IMR-90 (cell line): ENCODE data around the gene RPN2. TPM values are rescaled to one million over a fixed set of nuclear protein-coding genes. Genes with fewer than 3 reads are reported as not detected.

Source experiments
- ATAC-seq: fragments of 200-7000 bp; cut with Tn5 transposase; 2 replicates; pipeline ENCODE4 v1.9.1; 2020; ENCODE audit warnings: low read depth, mild to moderate bottlenecking, moderate library complexity
- BruUV-seq: library from RNA; stranded (reverse); fragments of 400-500 nt; replicated peaks from 2 replicates; lab custom pipeline; 2021; lab: Mats Ljungman, UMichigan
- CTCF ChIA-PET: fragments of 300-600 bp; formaldehyde crosslinking; extraction: SDS; loops from one replicate; lab custom pipeline; 2021; ENCODE audit warnings: antibody characterized with exemption; lab: Yijun Ruan, JAX
- POLR2A ChIA-PET: fragments of 300-600 bp; sonication (Branson Sonifier 250); formaldehyde crosslinking; loops from one replicate; lab custom pipeline; 2022; ENCODE audit warnings: antibody characterized with exemption; ENCODE audit not compliant: unreplicated experiment; lab: Charles Lee
- DNase-seq: peaks from one replicate; pipeline ENCODE4 v3.0.0; 2013
- H2AFZ ChIP-seq: replicated peaks from 2 replicates; pipeline ENCODE3; 2013; ENCODE audit warnings: low read length, mild to moderate bottlenecking; ENCODE audit not compliant: poor library complexity
- H2AK5ac ChIP-seq: 2 replicates; pipeline ENCODE4 v1.6.1; 2013; ENCODE audit warnings: low read depth, low read length, inconsistent platforms
- H2AK9ac ChIP-seq: replicated peaks from 2 replicates; pipeline ENCODE3; 2013; ENCODE audit warnings: mild to moderate bottlenecking, low read depth, low read length, moderate library complexity; ENCODE audit not compliant: poor library complexity
- H2BK120ac ChIP-seq: 2 replicates; pipeline ENCODE4 v1.6.1; 2013; ENCODE audit warnings: low read depth, low read length, inconsistent platforms
- H2BK15ac ChIP-seq: 3 replicates; pipeline ENCODE4 v1.6.1; 2013; ENCODE audit warnings: low read depth, low read length, inconsistent platforms
- H2BK20ac ChIP-seq: 2 replicates; pipeline ENCODE4 v1.6.1; 2013; ENCODE audit warnings: low read depth, mild to moderate bottlenecking, inconsistent platforms, low read length, moderate library complexity
- H2BK5ac ChIP-seq: 2 replicates; pipeline ENCODE4 v1.6.1; 2013; ENCODE audit warnings: mild to moderate bottlenecking, low read depth, low read length, inconsistent platforms; ENCODE audit not compliant: poor library complexity, severe bottlenecking
- H3K14ac ChIP-seq: replicated peaks from 2 replicates; pipeline ENCODE4 v1.6.1; 2013; ENCODE audit warnings: low read depth, low read length, inconsistent platforms
- H3K18ac ChIP-seq: 2 replicates; pipeline ENCODE4 v1.6.1; 2013; ENCODE audit warnings: low read depth, low read length, control low read depth
- H3K23ac ChIP-seq: 2 replicates; pipeline ENCODE4 v1.6.1; 2013; ENCODE audit warnings: low read depth, low read length, inconsistent platforms
- H3K27ac ChIP-seq: 2 replicates; pipeline ENCODE4 v1.5.1; 2013; ENCODE audit warnings: mild to moderate bottlenecking, control low read depth, low read length; ENCODE audit not compliant: insufficient read depth
- H3K27me3 ChIP-seq: 2 replicates; pipeline ENCODE4 v1.6.1; 2013; ENCODE audit warnings: low read length; ENCODE audit not compliant: control insufficient read depth, insufficient read depth
- H3K36me3 ChIP-seq: 2 replicates; pipeline ENCODE4 v1.6.1; 2013; ENCODE audit warnings: low read length, mixed read lengths; ENCODE audit not compliant: control insufficient read depth, insufficient read depth
- H3K4ac ChIP-seq: 2 replicates; pipeline ENCODE4 v1.6.1; 2013; ENCODE audit warnings: low read depth, low read length, inconsistent platforms
- H3K4me1 ChIP-seq: 2 replicates; pipeline ENCODE4 v1.6.1; 2013; ENCODE audit warnings: low read length, mixed read lengths; ENCODE audit not compliant: control insufficient read depth, insufficient read depth
- H3K4me2 ChIP-seq: 2 replicates; pipeline ENCODE4 v1.6.1; 2013; ENCODE audit warnings: low read depth, mild to moderate bottlenecking, control low read depth, low read length, moderate library complexity
- H3K4me3 ChIP-seq: 2 replicates; pipeline ENCODE4 v1.5.1; 2013; ENCODE audit warnings: low read depth, mild to moderate bottlenecking, control low read depth, low read length, moderate library complexity; ENCODE audit not compliant: insufficient read depth
- H3K56ac ChIP-seq: 2 replicates; pipeline ENCODE4 v1.6.1; 2013; ENCODE audit warnings: low read length, inconsistent platforms; ENCODE audit not compliant: insufficient read depth; ENCODE audit errors: extremely low read depth
- H3K79me1 ChIP-seq, 2 experiments: 2 replicates each; pipeline ENCODE4 v1.6.1; 2013; ENCODE audit warnings: low read length in 2 of 2, inconsistent platforms in 1 of 2, low read depth in 1 of 2
- H3K9ac ChIP-seq: 2 replicates; pipeline ENCODE4 v1.6.1; 2013; ENCODE audit warnings: low read depth, low read length, control low read depth
- H3K9me1 ChIP-seq: 2 replicates; pipeline ENCODE4 v1.6.1; 2013; ENCODE audit warnings: low read length, inconsistent platforms; ENCODE audit not compliant: insufficient read depth
- H3K9me3 ChIP-seq: 2 replicates; pipeline ENCODE4 v1.6.1; 2013; ENCODE audit warnings: low read length; ENCODE audit not compliant: control insufficient read depth, insufficient read depth
- H4K20me1 ChIP-seq: 2 replicates; pipeline ENCODE4 v1.6.1; 2013; ENCODE audit warnings: low read length, inconsistent platforms; ENCODE audit not compliant: insufficient read depth
- H4K5ac ChIP-seq: 2 replicates; pipeline ENCODE4 v1.6.1; 2013; ENCODE audit warnings: mild to moderate bottlenecking, low read depth, low read length, control low read depth
- H4K8ac ChIP-seq, 2 experiments: 2 replicates each; pipeline ENCODE4 v1.6.1; 2013; ENCODE audit warnings: low read depth in 2 of 2, low read length in 2 of 2, control low read depth in 1 of 2, inconsistent platforms in 1 of 2
- H4K91ac ChIP-seq: 2 replicates; pipeline ENCODE4 v1.6.1; 2013; ENCODE audit warnings: low read depth, low read length, inconsistent platforms; ENCODE audit not compliant: insufficient read depth
- BHLHE40 ChIP-seq: fragments of 150-350 bp; IDR thresholded peaks from 2 replicates; pipeline ENCODE4 v1.6.1; 2016; ENCODE audit warnings: mild to moderate bottlenecking, low read depth, low read length
- CEBPB ChIP-seq: IDR thresholded peaks from 2 replicates; pipeline ENCODE4 v1.6.1; 2012; ENCODE audit warnings: low read depth, low read length, improper control_type of control experiment
- CHD1 ChIP-seq: IDR thresholded peaks from 2 replicates; pipeline ENCODE4 v1.6.1; 2012; ENCODE audit warnings: low read depth, low read length, improper control_type of control experiment
- CTCF ChIP-seq: conservative IDR thresholded peaks from 2 replicates; pipeline ENCODE4 v1.5.1; 2012; ENCODE audit warnings: mild to moderate bottlenecking, low read depth, low read length, improper control_type of control experiment
- ELK1 ChIP-seq: fragments of 150-350 bp; IDR thresholded peaks from 2 replicates; pipeline ENCODE4 v1.6.1; 2016; ENCODE audit warnings: low read depth, mild to moderate bottlenecking, low read length, moderate library complexity, borderline replicate concordance
- FOS ChIP-seq: fragments of 150-350 bp; IDR thresholded peaks from 2 replicates; pipeline ENCODE4 v1.6.1; 2016; ENCODE audit warnings: low read depth, low read length
- MAFK ChIP-seq: IDR thresholded peaks from 2 replicates; pipeline ENCODE4 v1.6.1; 2012; ENCODE audit warnings: low read depth, low read length, improper control_type of control experiment
- MAZ ChIP-seq: IDR thresholded peaks from 2 replicates; pipeline ENCODE4 v1.6.1; 2012; ENCODE audit warnings: low read depth, mild to moderate bottlenecking, low read length, improper control_type of control experiment, moderate library complexity, borderline replicate concordance
- MXI1 ChIP-seq: IDR thresholded peaks from 2 replicates; pipeline ENCODE4 v1.6.1; 2012; ENCODE audit warnings: low read depth, mild to moderate bottlenecking, low read length, moderate library complexity, borderline replicate concordance
- NFE2L2 ChIP-seq: fragments of 150-350 bp; IDR thresholded peaks from 2 replicates; pipeline ENCODE4 v1.6.1; 2016; ENCODE audit warnings: low read depth, mild to moderate bottlenecking, low read length
- POLR2A ChIP-seq: IDR thresholded peaks from 2 replicates; pipeline ENCODE4 v1.6.1; 2012; ENCODE audit warnings: mild to moderate bottlenecking, low read depth, low read length
- RAD21 ChIP-seq: IDR thresholded peaks from 2 replicates; pipeline ENCODE4 v1.6.1; 2012; ENCODE audit warnings: low read length, improper control_type of control experiment
- RCOR1 ChIP-seq: IDR thresholded peaks from 2 replicates; pipeline ENCODE4 v1.6.1; 2012; ENCODE audit warnings: mild to moderate bottlenecking, low read length, improper control_type of control experiment; ENCODE audit not compliant: insufficient replicate concordance
- RFX5 ChIP-seq: IDR thresholded peaks from 2 replicates; pipeline ENCODE4 v1.8.0; 2012; ENCODE audit warnings: low read depth, mild to moderate bottlenecking, low read length, moderate library complexity
- SMC3 ChIP-seq: fragments of 150-350 bp; IDR thresholded peaks from 2 replicates; pipeline ENCODE4 v1.6.1; 2016; ENCODE audit warnings: low read depth, mild to moderate bottlenecking, antibody characterized with exemption, low read length, moderate library complexity
- USF2 ChIP-seq: fragments of 150-350 bp; IDR thresholded peaks from 2 replicates; pipeline ENCODE4 v1.6.1; 2017; ENCODE audit warnings: mild to moderate bottlenecking, antibody characterized with exemption, low read length, low read depth
- WGBS, 2 experiments: methylation state at CpG; one replicate each; pipeline versions ENCODE4 v1.1.5 to v1.1.7; 2013; ENCODE audit warnings: missing lambda C conversion rate in 2 of 2; ENCODE audit not compliant: insufficient read length in 1 of 2; ENCODE audit errors: extremely low coverage in 2 of 2; 5-methylcytosine and 5-hydroxymethylcytosine counted together
- dilution Hi-C: fragments of 300-500 bp; cut with HindIII; formaldehyde crosslinking; loops from one replicate; pipeline ENCODE4 v1.14.3; 2018; ENCODE audit warnings: low sequenced_read_pairs; ENCODE audit not compliant: unreplicated experiment
- in situ Hi-C: fragments of 300-500 bp; cut with MboI; formaldehyde crosslinking; loops from 3 replicates; pipeline ENCODE4 v1.14.3; 2019; ENCODE audit warnings: low sequenced_read_pairs, inconsistent platforms, mixed read lengths
- intact Hi-C: fragments of 100-400 bp; cut with micrococcal nuclease; formaldehyde crosslinking; loops from 2 replicates; pipeline ENCODE4 v1.10.0; 2022
- polyA plus RNA-seq, 3 experiments: library from polyadenylated mRNA; depleted of rRNA; stranded (reverse); fragments of >200 nt; gene quantifications; 2 replicates each; pipeline ENCODE4 v1.2.3, GENCODE V29; 2012; ENCODE audit warnings: low replicate concordance in 1 of 3
- total RNA-seq: library from RNA; depleted of rRNA; stranded (reverse); fragments of >200 nt; gene quantifications from 2 replicates; pipeline ENCODE4 v1.2.3, GENCODE V29; 2012

RPN2 gene
- total and polyA plus RNA-seq, 2 of the 4 experiments (the other 2 are of a cell fraction) = 305 to 481 TPM

GRCh38 chr20:37228082-37228481 lies 49.0 kb downstream of the RPN2 start:
- H2AK5ac ChIP-seq = no peak overlapping the region
- H3K4ac ChIP-seq = no peak overlapping the region
- no peak overlapping the region for H3K23ac ChIP-seq
- no peak for ATAC-seq
- no peaks in the 10 kb centered on the region for H3K9me3 ChIP-seq
- H3K9me1 ChIP-seq = no peaks in the 10 kb centered on the region; the same call in 1 of the 2 replicates
- H3K27ac ChIP-seq = no peak overlapping the region
- no peak overlapping the region for H2BK5ac ChIP-seq
- intact Hi-C loops = no loop called here
- no TSS peak for BruUV-seq
- H3K4me3 ChIP-seq = no peak overlapping the region
- H3K4me1 ChIP-seq = no peaks in the 10 kb centered on the region
- no peak overlapping the region for H3K18ac ChIP-seq
- H3K79me1 ChIP-seq = peaks cover 8 to 10% of the 10 kb centered on the region in 2 experiments; a peak in 3 of 4 replicates
- no peak overlapping the region for H2BK20ac ChIP-seq
- H4K8ac ChIP-seq = no peak overlapping the region
- H3K56ac ChIP-seq = no peak overlapping the region
- no peak overlapping the region for H2BK120ac ChIP-seq
- ChIA-PET CTCF (no interaction called here), POLR2A (no interaction called here)
- TF ChIP-seq MAFK = no peak
- no peak for TF ChIP-seq SMC3
- TF ChIP-seq MAZ = no peak
- TF ChIP-seq FOS = no peak
- TF ChIP-seq NFE2L2 = no peak
- TF ChIP-seq RCOR1 = no peak
- no peak for TF ChIP-seq CTCF
- no peak for TF ChIP-seq USF2
- no peak for TF ChIP-seq RFX5
- no peak for TF ChIP-seq POLR2A
- TF ChIP-seq BHLHE40 = no peak
- TF ChIP-seq MXI1 = no peak
- TF ChIP-seq ELK1 = no peak
- TF ChIP-seq CEBPB = no peak
- no peak for TF ChIP-seq RAD21
- no peak for TF ChIP-seq CHD1
- H4K20me1 ChIP-seq = no peaks in the 10 kb centered on the region
- no peak overlapping the region for H2AK9ac ChIP-seq
- in situ Hi-C loops = no loop called here
- peaks cover 69% of the 10 kb centered on the region for H3K36me3 ChIP-seq
- no peak overlapping the region for H3K14ac ChIP-seq
- H3K4me2 ChIP-seq = no peak overlapping the region
- H4K5ac ChIP-seq = no peak overlapping the region
- DNase-seq = no peak
- H3K27me3 ChIP-seq = no peaks in the 10 kb centered on the region
- dilution Hi-C loops = no loop called here
- no peak overlapping the region for H2AFZ ChIP-seq
- no peak overlapping the region for H2BK15ac ChIP-seq
- H3K9ac ChIP-seq = no peak overlapping the region
- no peak overlapping the region for H4K91ac ChIP-seq
- 90% methylated on average over 1 of the region's 6 CpGs; no CpG with 5 or more reads in 1 of the 2 experiments for WGBS, 2 experiments
